SJCRH30 (cell line): Measurements from ENCODE around the gene MTERF1. TPM values are rescaled to one million over a fixed set of nuclear protein-coding genes. Genes with fewer than 3 reads are reported as not detected.
A peak's percentile ranks its signal among the peaks of the same experiment; 100 is the strongest.

Experiments
- DNase-seq, 2 experiments: peaks; one replicate each; pipeline ENCODE4 v3.0.0-alpha.2; 2015 to 2020
- H3K27ac ChIP-seq: fragments of 250-450 bp; sonication (Bioruptor Pico); 2 replicates; pipeline ENCODE4 v1.5.1; 2020; ENCODE audit warnings: mild to moderate bottlenecking, moderate library complexity
- H3K27me3 ChIP-seq: fragments of 250-450 bp; sonication (Bioruptor Pico); 2 replicates; pipeline ENCODE4 v1.5.1; 2020; ENCODE audit warnings: mild to moderate bottlenecking, moderate library complexity
- H3K36me3 ChIP-seq: fragments of 250-450 bp; sonication (Bioruptor Pico); 2 replicates; pipeline ENCODE4 v1.5.1; 2020; ENCODE audit warnings: mild to moderate bottlenecking, moderate library complexity
- H3K4me1 ChIP-seq: fragments of 250-450 bp; sonication (Bioruptor Pico); 2 replicates; pipeline ENCODE4 v1.5.1; 2020; ENCODE audit warnings: mild to moderate bottlenecking, moderate library complexity
- H3K4me3 ChIP-seq: fragments of 250-450 bp; sonication (Bioruptor Pico); 2 replicates; pipeline ENCODE4 v1.5.1; 2020; ENCODE audit warnings: mild to moderate bottlenecking, moderate library complexity
- H3K9me3 ChIP-seq: fragments of 250-450 bp; sonication (Bioruptor Pico); replicated peaks from 2 replicates; pipeline ENCODE4 v1.5.1; 2020; ENCODE audit warnings: mild to moderate bottlenecking, moderate library complexity
- total RNA-seq: library from RNA; depleted of rRNA; stranded (reverse); fragments of >200 nt; shearing (Covaris generic); gene quantifications from 2 replicates; pipeline ENCODE4 v1.2.3, GENCODE V29; 2014; rRNA removed

MTERF1 gene
- total RNA-seq, result 19.9 and 24.2 TPM in 2 replicates

- Histone ChIP-seq H3K27ac (peak within 1 kb of the TSS; percentile 41), H3K36me3 (no peaks in the 10 kb centered on the region), H3K9me3 (peaks cover 2% of the 10 kb centered on the region; the same call in 1 of the 2 replicates), H3K4me1 (peaks cover 21% of the 10 kb centered on the region), H3K27me3 (no peaks in the 10 kb centered on the region), H3K4me3 (peak within 1 kb of the TSS; percentile 78)
- peak; percentile 96 to 98 for DNase-seq
Measured at GRCh38 chr7:91880413-91881241, at the start of gene MTERF1. Gene MTERF1 (minus strand): TSS chr7:91880702. CDS start chr7:91880083, 619 bp downstream.

- no peaks in the 10 kb centered on the region for H3K9me3 ChIP-seq
- DNase-seq, result no peak
- H3K4me3 ChIP-seq, result no peak overlapping the region
- H3K36me3 ChIP-seq, result no peaks in the 10 kb centered on the region
- no peaks in the 10 kb centered on the region for H3K27me3 ChIP-seq
- no peaks in the 10 kb centered on the region for H3K4me1 ChIP-seq
- H3K27ac ChIP-seq, result no peak overlapping the region
Measured at GRCh38 chr7:91929463-91929862, 49.0 kb upstream of the MTERF1 start.

GRCh38 chr7:91927912-91928311 lies 47.4 kb upstream of the MTERF1 start:
- no peaks in the 10 kb centered on the region for H3K27me3 ChIP-seq
- H3K4me1 ChIP-seq, result no peaks in the 10 kb centered on the region
- DNase-seq, result no peak
- no peak overlapping the region for H3K4me3 ChIP-seq
- H3K36me3 ChIP-seq, result no peaks in the 10 kb centered on the region
- H3K27ac ChIP-seq, result no peak overlapping the region
- H3K9me3 ChIP-seq, result no peaks in the 10 kb centered on the region

- Histone ChIP-seq H3K27ac (no peak overlapping the region), H3K4me1 (no peaks in the 10 kb centered on the region), H3K4me3 (no peak overlapping the region), H3K9me3 (no peaks in the 10 kb centered on the region), H3K36me3 (no peaks in the 10 kb centered on the region), H3K27me3 (no peaks in the 10 kb centered on the region)
- DNase-seq, result no peak
Measured at GRCh38 chr7:91922857-91923256, 42.4 kb upstream of the MTERF1 start.

GRCh38 chr7:91918356-91918755 lies 37.9 kb upstream of the MTERF1 start:
- Histone ChIP-seq H3K36me3 (no peaks in the 10 kb centered on the region), H3K9me3 (0 out of 2 replicates have a peak, but pooled peaks cover 2% of the 10 kb centered on the region), H3K27ac (no peak overlapping the region), H3K4me3 (no peak overlapping the region), H3K4me1 (0 out of 2 replicates have a peak, but pooled peaks cover 4% of the 10 kb centered on the region), H3K27me3 (no peaks in the 10 kb centered on the region)
- DNase-seq, result no peak

- Histone ChIP-seq H3K4me1 (0 out of 2 replicates have a peak, but pooled peaks cover 4% of the 10 kb centered on the region), H3K27ac (peak overlapping the region; percentile 5; the same call in 1 of the 2 replicates), H3K27me3 (no peaks in the 10 kb centered on the region), H3K4me3 (no peak overlapping the region), H3K36me3 (no peaks in the 10 kb centered on the region), H3K9me3 (peaks cover 8% of the 10 kb centered on the region; the same call in 1 of the 2 replicates)
- DNase-seq, result no peak
Measured at GRCh38 chr7:91916051-91916440, 35.5 kb upstream of the MTERF1 start.

- H3K9me3 ChIP-seq, result peaks cover 8% of the 10 kb centered on the region; the same call in 1 of the 2 replicates
- no peak overlapping the region for H3K4me3 ChIP-seq
- DNase-seq, result no peak
- peak overlapping the region; percentile 5; the same call in 1 of the 2 replicates for H3K27ac ChIP-seq
- no peaks in the 10 kb centered on the region for H3K27me3 ChIP-seq
- no peaks in the 10 kb centered on the region for H3K36me3 ChIP-seq
- H3K4me1 ChIP-seq, result 0 out of 2 replicates have a peak, but pooled peaks cover 4% of the 10 kb centered on the region
Measured at GRCh38 chr7:91915401-91916050, 35.0 kb upstream of the MTERF1 start.

- H3K4me3 ChIP-seq, result no peak overlapping the region
- no peak overlapping the region for H3K27ac ChIP-seq
- no peaks in the 10 kb centered on the region for H3K36me3 ChIP-seq
- H3K4me1 ChIP-seq, result 0 out of 2 replicates have a peak, but pooled peaks cover 4% of the 10 kb centered on the region
- DNase-seq, result no peak
- no peaks in the 10 kb centered on the region for H3K27me3 ChIP-seq
- peaks cover 8% of the 10 kb centered on the region; the same call in 1 of the 2 replicates for H3K9me3 ChIP-seq
Measured at GRCh38 chr7:91913612-91914011, 33.1 kb upstream of the MTERF1 start.

- Histone ChIP-seq H3K36me3 (no peaks in the 10 kb centered on the region), H3K4me3 (no peak overlapping the region), H3K27ac (no peak overlapping the region), H3K27me3 (no peaks in the 10 kb centered on the region), H3K9me3 (peaks cover 8% of the 10 kb centered on the region; the same call in 1 of the 2 replicates), H3K4me1 (0 out of 2 replicates have a peak, but pooled peaks cover 4% of the 10 kb centered on the region)
- peak in 1 of 2 experiments; percentile 27 for DNase-seq
Measured at GRCh38 chr7:91912494-91912893, 32.0 kb upstream of the MTERF1 start.

GRCh38 chr7:91911121-91911520 lies 30.6 kb upstream of the MTERF1 start:
- H3K4me1 ChIP-seq, result 0 out of 2 replicates have a peak, but pooled peaks cover 4% of the 10 kb centered on the region
- DNase-seq, result no peak
- H3K27ac ChIP-seq, result no peak overlapping the region
- H3K4me3 ChIP-seq, result no peak overlapping the region
- H3K36me3 ChIP-seq, result no peaks in the 10 kb centered on the region
- H3K27me3 ChIP-seq, result no peaks in the 10 kb centered on the region
- H3K9me3 ChIP-seq, result peaks cover 8% of the 10 kb centered on the region; the same call in 1 of the 2 replicates

- Histone ChIP-seq H3K36me3 (no peaks in the 10 kb centered on the region), H3K27me3 (no peaks in the 10 kb centered on the region), H3K4me1 (no peaks in the 10 kb centered on the region), H3K4me3 (no peak overlapping the region), H3K9me3 (peaks cover 8% of the 10 kb centered on the region; the same call in 1 of the 2 replicates), H3K27ac (no peak overlapping the region)
- DNase-seq, result no peak
Measured at GRCh38 chr7:91910171-91910570, 29.7 kb upstream of the MTERF1 start.

- Histone ChIP-seq H3K4me3 (no peak overlapping the region), H3K27me3 (no peaks in the 10 kb centered on the region), H3K9me3 (no peaks in the 10 kb centered on the region; the same call in 1 of the 2 replicates), H3K27ac (no peak overlapping the region), H3K4me1 (peaks cover 5% of the 10 kb centered on the region), H3K36me3 (no peaks in the 10 kb centered on the region)
- DNase-seq, result no peak
Measured at GRCh38 chr7:91899563-91899962, 19.1 kb upstream of the MTERF1 start.

- Histone ChIP-seq H3K4me1 (peaks cover 6% of the 10 kb centered on the region), H3K36me3 (no peaks in the 10 kb centered on the region), H3K27ac (no peak overlapping the region), H3K9me3 (no peaks in the 10 kb centered on the region; the same call in 1 of the 2 replicates), H3K4me3 (no peak overlapping the region), H3K27me3 (no peaks in the 10 kb centered on the region)
- no peak for DNase-seq
Measured at GRCh38 chr7:91898240-91898992, 17.9 kb upstream of the MTERF1 start.

- Histone ChIP-seq H3K4me1 (peaks cover 20% of the 10 kb centered on the region), H3K9me3 (no peaks in the 10 kb centered on the region), H3K4me3 (no peak overlapping the region), H3K27ac (no peak overlapping the region), H3K36me3 (no peaks in the 10 kb centered on the region), H3K27me3 (no peaks in the 10 kb centered on the region)
- DNase-seq, result peak in 1 of 2 experiments; percentile 19
Measured at GRCh38 chr7:91894781-91895480, 14.4 kb upstream of the MTERF1 start.
